ENCODE measurements around the gene DKK3. TPM values are rescaled to one million over a fixed set of nuclear protein-coding genes. Genes with fewer than 3 reads are reported as not detected.

Gene DKK3
- total RNA-seq, 3 donors from 2014 or later (not counting 1 experiment from before 2014, with no cell fraction given): 0.16 to 0.70 TPM; not detected in 1

GRCh38 chr11:12031856-12032544, 23.6 kb upstream of the DKK3 start:
- DNase-seq (no peak), ATAC-seq (no peak)
- TF ChIP-seq CTCF (IDR thresholded peaks at IDR 0.05): no peak
- Histone ChIP-seq H3K4me3 (ENCODE audit: low read length) (no peak overlapping the region), H3K36me3 (ENCODE audit: control insufficient read depth, insufficient read depth, low read length) (no peaks in the 10 kb centered on the region), H3K27me3 (ENCODE audit: control insufficient read depth, insufficient read depth, low read length) (no peaks in the 10 kb centered on the region), H3K4me1 (ENCODE audit: control insufficient read depth, insufficient read depth, low read length) (no peaks in the 10 kb centered on the region), H3K27ac (ENCODE audit: low read length) (no peak overlapping the region), H3K9me3 (ENCODE audit: control insufficient read depth, insufficient read depth, low read length) (no peaks in the 10 kb centered on the region)
- no peak overlapping the region for H3K27ac Mint-ChIP-seq
- WGBS (ENCODE audit: insufficient coverage): 85% methylated on average over 4 of the region's 4 CpGs
- intact Hi-C loops (cut with micrococcal nuclease): no loop called here
- H3K36me3 Mint-ChIP-seq: no peaks in the 10 kb centered on the region
- no peaks in the 10 kb centered on the region for H3K4me1 Mint-ChIP-seq
- peaks cover 18 to 34% of the 10 kb centered on the region in 2 donors for H3K27me3 Mint-ChIP-seq (ENCODE audit: low read depth in 2 of 2)
- H3K9me3 Mint-ChIP-seq: no peaks in the 10 kb centered on the region
- no peak overlapping the region for H3K4me3 Mint-ChIP-seq

- no peaks in the 10 kb centered on the region for H3K9me3 Mint-ChIP-seq
- no peak for ATAC-seq
- no peaks in the 10 kb centered on the region for H3K9me3 ChIP-seq (ENCODE audit: control insufficient read depth, insufficient read depth, low read length)
- no peaks in the 10 kb centered on the region for H3K36me3 Mint-ChIP-seq
- H3K4me1 ChIP-seq (ENCODE audit: control insufficient read depth, insufficient read depth, low read length): no peaks in the 10 kb centered on the region
- H3K36me3 ChIP-seq (ENCODE audit: control insufficient read depth, insufficient read depth, low read length): no peaks in the 10 kb centered on the region
- intact Hi-C loops (cut with micrococcal nuclease): no loop called here
- no peak overlapping the region for H3K27ac ChIP-seq (ENCODE audit: low read length)
- no peak overlapping the region for H3K4me3 Mint-ChIP-seq
- no peak overlapping the region for H3K27ac Mint-ChIP-seq
- no peak overlapping the region for H3K4me3 ChIP-seq (ENCODE audit: low read length)
- no peak for DNase-seq
- H3K4me1 Mint-ChIP-seq: no peaks in the 10 kb centered on the region
- 89% methylated on average over 5 of the region's 5 CpGs for WGBS (ENCODE audit: insufficient coverage)
- TF ChIP-seq CTCF (IDR thresholded peaks at IDR 0.05): no peak
- H3K27me3 ChIP-seq (ENCODE audit: control insufficient read depth, insufficient read depth, low read length): no peaks in the 10 kb centered on the region
- H3K27me3 Mint-ChIP-seq (ENCODE audit: low read depth in 2 of 2): peaks cover 9 to 13% of the 10 kb centered on the region in 2 donors
Observed at GRCh38 chr11:12029738-12030363, 21.4 kb upstream of the DKK3 start.

- no peak for TF ChIP-seq CTCF (IDR thresholded peaks at IDR 0.05)
- intact Hi-C loops (cut with micrococcal nuclease): no loop called here
- no peak for DNase-seq
- Histone ChIP-seq H3K4me3 (ENCODE audit: low read length) (no peak overlapping the region), H3K9me3 (ENCODE audit: control insufficient read depth, insufficient read depth, low read length) (no peaks in the 10 kb centered on the region), H3K4me1 (ENCODE audit: control insufficient read depth, insufficient read depth, low read length) (no peaks in the 10 kb centered on the region), H3K27ac (ENCODE audit: low read length) (no peak overlapping the region), H3K36me3 (ENCODE audit: control insufficient read depth, insufficient read depth, low read length) (no peaks in the 10 kb centered on the region), H3K27me3 (ENCODE audit: control insufficient read depth, insufficient read depth, low read length) (no peaks in the 10 kb centered on the region)
- Mint-ChIP-seq H3K27me3 (ENCODE audit: low read depth in 2 of 2) (peaks cover 6% of the 10 kb centered on the region in 2 donors), H3K4me3 (no peak overlapping the region), H3K36me3 (no peaks in the 10 kb centered on the region), H3K9me3 (no peaks in the 10 kb centered on the region), H3K27ac (no peak overlapping the region), H3K4me1 (no peaks in the 10 kb centered on the region)
- ATAC-seq: no peak
- WGBS (ENCODE audit: insufficient coverage): 98% methylated on average over 2 of the region's 2 CpGs
Observed at GRCh38 chr11:12029119-12029518, 20.7 kb upstream of the DKK3 start.
